GM23338 (cell line): ENCODE data around the gene CMTM2.

Source experiments
- EZH2 ChIP-seq: fragments of 200-600 bp; sonication (generic); IDR thresholded peaks from one replicate; pipeline ENCODE4 v1.8.0; 2017; ENCODE audit warnings: antibody characterized with exemption, mild to moderate bottlenecking, low read depth; ENCODE audit not compliant: unreplicated experiment
- JUNB ChIP-seq: IDR thresholded peaks from one replicate; pipeline ENCODE4 v1.6.1; 2016; ENCODE audit warnings: antibody characterized with exemption; ENCODE audit not compliant: unreplicated experiment
- ZNF331 ChIP-seq: fragments of 250-450 bp; sonication (Bioruptor Pico); IDR thresholded peaks from 2 replicates; pipeline ENCODE4 v1.5.0; 2020; ENCODE audit warnings: low read depth, mild to moderate bottlenecking, moderate library complexity
- TF ChIP-seq, protein P1 (sequence below): fragments of 250-450 bp; sonication (Bioruptor Pico); IDR thresholded peaks from 2 replicates; pipeline ENCODE4 v1.5.0; 2020; ENCODE audit warnings: mild to moderate bottlenecking, moderate library complexity
- TF ChIP-seq, protein P2 (sequence below): IDR thresholded peaks from one replicate; pipeline ENCODE4 v1.6.1; 2018; ENCODE audit warnings: antibody characterized with exemption; ENCODE audit not compliant: unreplicated experiment

DNA sequence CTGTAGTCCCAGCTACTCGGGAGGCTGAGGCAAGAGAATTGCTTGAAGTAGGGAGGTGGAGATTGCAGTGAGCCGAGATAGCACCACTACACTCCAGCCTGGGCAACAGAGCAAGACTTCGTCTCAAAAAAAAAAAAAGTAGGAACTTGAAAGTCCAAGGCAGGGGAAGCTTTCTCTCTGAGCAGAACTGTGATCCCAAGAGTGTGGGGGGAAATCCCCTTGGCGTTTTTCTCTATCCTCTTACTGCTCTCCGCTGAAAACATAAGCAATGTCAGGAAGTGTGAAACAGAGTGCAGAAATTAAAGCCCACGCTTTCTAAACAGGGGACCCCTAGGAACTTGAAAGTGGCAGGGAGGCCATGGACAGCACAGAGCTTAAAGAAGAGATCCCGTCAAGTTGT, 15.5 kb downstream of the CMTM2 start:
- TF ChIP-seq ZNF331, result no peak
- TF ChIP-seq JUNB, result no peak
- TF ChIP-seq, protein P1, sequence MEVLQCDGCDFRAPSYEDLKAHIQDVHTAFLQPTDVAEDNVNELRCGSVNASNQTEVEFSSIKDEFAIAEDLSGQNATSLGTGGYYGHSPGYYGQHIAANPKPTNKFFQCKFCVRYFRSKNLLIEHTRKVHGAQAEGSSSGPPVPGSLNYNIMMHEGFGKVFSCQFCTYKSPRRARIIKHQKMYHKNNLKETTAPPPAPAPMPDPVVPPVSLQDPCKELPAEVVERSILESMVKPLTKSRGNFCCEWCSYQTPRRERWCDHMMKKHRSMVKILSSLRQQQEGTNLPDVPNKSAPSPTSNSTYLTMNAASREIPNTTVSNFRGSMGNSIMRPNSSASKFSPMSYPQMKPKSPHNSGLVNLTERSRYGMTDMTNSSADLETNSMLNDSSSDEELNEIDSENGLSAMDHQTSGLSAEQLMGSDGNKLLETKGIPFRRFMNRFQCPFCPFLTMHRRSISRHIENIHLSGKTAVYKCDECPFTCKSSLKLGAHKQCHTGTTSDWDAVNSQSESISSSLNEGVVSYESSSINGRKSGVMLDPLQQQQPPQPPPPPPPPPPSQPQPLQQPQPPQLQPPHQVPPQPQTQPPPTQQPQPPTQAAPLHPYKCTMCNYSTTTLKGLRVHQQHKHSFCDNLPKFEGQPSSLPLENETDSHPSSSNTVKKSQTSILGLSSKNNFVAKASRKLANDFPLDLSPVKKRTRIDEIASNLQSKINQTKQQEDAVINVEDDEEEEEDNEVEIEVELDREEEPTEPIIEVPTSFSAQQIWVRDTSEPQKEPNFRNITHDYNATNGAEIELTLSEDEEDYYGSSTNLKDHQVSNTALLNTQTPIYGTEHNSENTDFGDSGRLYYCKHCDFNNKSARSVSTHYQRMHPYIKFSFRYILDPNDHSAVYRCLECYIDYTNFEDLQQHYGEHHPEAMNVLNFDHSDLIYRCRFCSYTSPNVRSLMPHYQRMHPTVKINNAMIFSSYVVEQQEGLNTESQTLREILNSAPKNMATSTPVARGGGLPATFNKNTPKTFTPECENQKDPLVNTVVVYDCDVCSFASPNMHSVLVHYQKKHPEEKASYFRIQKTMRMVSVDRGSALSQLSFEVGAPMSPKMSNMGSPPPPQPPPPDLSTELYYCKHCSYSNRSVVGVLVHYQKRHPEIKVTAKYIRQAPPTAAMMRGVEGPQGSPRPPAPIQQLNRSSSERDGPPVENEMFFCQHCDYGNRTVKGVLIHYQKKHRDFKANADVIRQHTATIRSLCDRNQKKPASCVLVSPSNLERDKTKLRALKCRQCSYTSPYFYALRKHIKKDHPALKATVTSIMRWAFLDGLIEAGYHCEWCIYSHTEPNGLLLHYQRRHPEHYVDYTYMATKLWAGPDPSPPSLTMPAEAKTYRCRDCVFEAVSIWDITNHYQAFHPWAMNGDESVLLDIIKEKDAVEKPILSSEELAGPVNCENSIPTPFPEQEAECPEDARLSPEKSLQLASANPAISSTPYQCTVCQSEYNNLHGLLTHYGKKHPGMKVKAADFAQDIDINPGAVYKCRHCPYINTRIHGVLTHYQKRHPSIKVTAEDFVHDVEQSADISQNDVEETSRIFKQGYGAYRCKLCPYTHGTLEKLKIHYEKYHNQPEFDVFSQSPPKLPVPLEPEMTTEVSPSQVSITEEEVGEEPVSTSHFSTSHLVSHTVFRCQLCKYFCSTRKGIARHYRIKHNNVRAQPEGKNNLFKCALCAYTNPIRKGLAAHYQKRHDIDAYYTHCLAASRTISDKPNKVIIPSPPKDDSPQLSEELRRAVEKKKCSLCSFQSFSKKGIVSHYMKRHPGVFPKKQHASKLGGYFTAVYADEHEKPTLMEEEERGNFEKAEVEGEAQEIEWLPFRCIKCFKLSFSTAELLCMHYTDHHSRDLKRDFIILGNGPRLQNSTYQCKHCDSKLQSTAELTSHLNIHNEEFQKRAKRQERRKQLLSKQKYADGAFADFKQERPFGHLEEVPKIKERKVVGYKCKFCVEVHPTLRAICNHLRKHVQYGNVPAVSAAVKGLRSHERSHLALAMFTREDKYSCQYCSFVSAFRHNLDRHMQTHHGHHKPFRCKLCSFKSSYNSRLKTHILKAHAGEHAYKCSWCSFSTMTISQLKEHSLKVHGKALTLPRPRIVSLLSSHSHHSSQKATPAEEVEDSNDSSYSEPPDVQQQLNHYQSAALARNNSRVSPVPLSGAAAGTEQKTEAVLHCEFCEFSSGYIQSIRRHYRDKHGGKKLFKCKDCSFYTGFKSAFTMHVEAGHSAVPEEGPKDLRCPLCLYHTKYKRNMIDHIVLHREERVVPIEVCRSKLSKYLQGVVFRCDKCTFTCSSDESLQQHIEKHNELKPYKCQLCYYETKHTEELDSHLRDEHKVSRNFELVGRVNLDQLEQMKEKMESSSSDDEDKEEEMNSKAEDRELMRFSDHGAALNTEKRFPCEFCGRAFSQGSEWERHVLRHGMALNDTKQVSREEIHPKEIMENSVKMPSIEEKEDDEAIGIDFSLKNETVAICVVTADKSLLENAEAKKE (CRISPR knock-in tag), result no peak
- TF ChIP-seq, protein P2, sequence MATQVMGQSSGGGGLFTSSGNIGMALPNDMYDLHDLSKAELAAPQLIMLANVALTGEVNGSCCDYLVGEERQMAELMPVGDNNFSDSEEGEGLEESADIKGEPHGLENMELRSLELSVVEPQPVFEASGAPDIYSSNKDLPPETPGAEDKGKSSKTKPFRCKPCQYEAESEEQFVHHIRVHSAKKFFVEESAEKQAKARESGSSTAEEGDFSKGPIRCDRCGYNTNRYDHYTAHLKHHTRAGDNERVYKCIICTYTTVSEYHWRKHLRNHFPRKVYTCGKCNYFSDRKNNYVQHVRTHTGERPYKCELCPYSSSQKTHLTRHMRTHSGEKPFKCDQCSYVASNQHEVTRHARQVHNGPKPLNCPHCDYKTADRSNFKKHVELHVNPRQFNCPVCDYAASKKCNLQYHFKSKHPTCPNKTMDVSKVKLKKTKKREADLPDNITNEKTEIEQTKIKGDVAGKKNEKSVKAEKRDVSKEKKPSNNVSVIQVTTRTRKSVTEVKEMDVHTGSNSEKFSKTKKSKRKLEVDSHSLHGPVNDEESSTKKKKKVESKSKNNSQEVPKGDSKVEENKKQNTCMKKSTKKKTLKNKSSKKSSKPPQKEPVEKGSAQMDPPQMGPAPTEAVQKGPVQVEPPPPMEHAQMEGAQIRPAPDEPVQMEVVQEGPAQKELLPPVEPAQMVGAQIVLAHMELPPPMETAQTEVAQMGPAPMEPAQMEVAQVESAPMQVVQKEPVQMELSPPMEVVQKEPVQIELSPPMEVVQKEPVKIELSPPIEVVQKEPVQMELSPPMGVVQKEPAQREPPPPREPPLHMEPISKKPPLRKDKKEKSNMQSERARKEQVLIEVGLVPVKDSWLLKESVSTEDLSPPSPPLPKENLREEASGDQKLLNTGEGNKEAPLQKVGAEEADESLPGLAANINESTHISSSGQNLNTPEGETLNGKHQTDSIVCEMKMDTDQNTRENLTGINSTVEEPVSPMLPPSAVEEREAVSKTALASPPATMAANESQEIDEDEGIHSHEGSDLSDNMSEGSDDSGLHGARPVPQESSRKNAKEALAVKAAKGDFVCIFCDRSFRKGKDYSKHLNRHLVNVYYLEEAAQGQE, result no peak
- no peak for TF ChIP-seq EZH2
